MG63 (cell line): Measurements from ENCODE around the gene ARHGAP33. TPM values are rescaled to one million over a fixed set of nuclear protein-coding genes. Genes with fewer than 3 reads are reported as not detected.
"Not testable (repeated sequence)": the region's sequence is repeated elsewhere in the genome, so short reads cannot be mapped to it uniquely, and the experiment has no call there.

Experiments
- DNase-seq: peaks from one replicate; pipeline ENCODE4 v3.0.0-alpha.2; 2020
- H3K27me3 ChIP-seq: fragments of 250-450 bp; sonication (Bioruptor Pico); 2 replicates; pipeline ENCODE4 v1.5.1; 2020; ENCODE audit warnings: mild to moderate bottlenecking, moderate library complexity
- H3K36me3 ChIP-seq: fragments of 250-450 bp; sonication (Bioruptor Pico); 2 replicates; pipeline ENCODE4 v1.5.1; 2020; ENCODE audit warnings: mild to moderate bottlenecking, moderate library complexity
- H3K4me3 ChIP-seq: fragments of 250-450 bp; sonication (Bioruptor Pico); 2 replicates; pipeline ENCODE4 v1.5.1; 2020; ENCODE audit warnings: mild to moderate bottlenecking, moderate library complexity
- H3K9me3 ChIP-seq: fragments of 250-450 bp; sonication (Bioruptor Pico); 2 replicates; pipeline ENCODE4 v1.5.1; 2020; ENCODE audit warnings: mild to moderate bottlenecking, moderate library complexity
- total RNA-seq: library from RNA; depleted of rRNA; stranded (reverse); fragments of >200 nt; shearing (Covaris generic); gene quantifications from 2 replicates; pipeline ENCODE4 v1.2.3, GENCODE V29; 2014; ENCODE audit warnings: low replicate concordance

ARHGAP33 gene
- total RNA-seq, 1 experiment from 2014 or later, result 1.6 TPM

- no peaks in the 10 kb centered on the region for H3K9me3 ChIP-seq
- H3K4me3 ChIP-seq, result no peak overlapping the region
- peaks cover 60% of the 10 kb centered on the region for H3K36me3 ChIP-seq
- no peaks in the 10 kb centered on the region for H3K27me3 ChIP-seq
- DNase-seq, result no peak
Measured at GRCh38 chr19:35764432-35765315, 10.7 kb upstream of the ARHGAP33 start.

- Histone ChIP-seq H3K36me3 (peaks cover 44% of the 10 kb centered on the region), H3K27me3 (no peaks in the 10 kb centered on the region)
- no peak for DNase-seq
Measured at GRCh38 chr19:35766571-35767104, 8.7 kb upstream of the ARHGAP33 start.

GRCh38 chr19:35767288-35768081 is 7.9 kb upstream of the ARHGAP33 start:
- no peak for DNase-seq
- Histone ChIP-seq H3K4me3 (no peak overlapping the region), H3K9me3 (no peaks in the 10 kb centered on the region), H3K27me3 (no peaks in the 10 kb centered on the region), H3K36me3 (peaks cover 37% of the 10 kb centered on the region)

More at GRCh38 chr19:35766571-35767104, 8.7 kb upstream of the ARHGAP33 start:
- Histone ChIP-seq H3K4me3 (no peak overlapping the region), H3K9me3 (no peaks in the 10 kb centered on the region)

- Histone ChIP-seq H3K9me3 (no peaks in the 10 kb centered on the region), H3K36me3 (peaks cover 37% of the 10 kb centered on the region), H3K27me3 (no peaks in the 10 kb centered on the region), H3K4me3 (no peak overlapping the region)
- DNase-seq, result no peak
Measured at GRCh38 chr19:35768082-35768421, 7.3 kb upstream of the ARHGAP33 start.

GRCh38 chr19:35772362-35772761 is 3.0 kb upstream of the ARHGAP33 start:
- not testable (repeated sequence) for H3K27me3 ChIP-seq, DNase-seq, H3K4me3 ChIP-seq, H3K9me3 ChIP-seq
- peaks cover 18% of the 10 kb centered on the region for H3K36me3 ChIP-seq

GRCh38 chr19:35773020-35773806 is 2.2 kb upstream of the ARHGAP33 start:
- Histone ChIP-seq H3K27me3 (no peaks in the 10 kb centered on the region), H3K4me3 (no peak overlapping the region), H3K9me3 (no peaks in the 10 kb centered on the region), H3K36me3 (peaks cover 9% of the 10 kb centered on the region)
- no peak for DNase-seq

GRCh38 chr19:35774274-35775045 is 904 bp upstream of the ARHGAP33 start:
- H3K4me3 ChIP-seq, result peak overlapping the region; percentile 66
- H3K36me3 ChIP-seq, result peaks cover 4% of the 10 kb centered on the region
- DNase-seq, result no peak
- no peaks in the 10 kb centered on the region for H3K9me3 ChIP-seq
- no peaks in the 10 kb centered on the region for H3K27me3 ChIP-seq

GRCh38 chr19:35775046-35775297 is 392 bp upstream of the ARHGAP33 start:
- no peak for DNase-seq
- H3K27me3 ChIP-seq, result no peaks in the 10 kb centered on the region
- H3K9me3 ChIP-seq, result no peaks in the 10 kb centered on the region
- H3K36me3 ChIP-seq, result peaks cover under 1% of the 10 kb centered on the region
- peak overlapping the region; percentile 66 for H3K4me3 ChIP-seq

- H3K9me3 ChIP-seq, result no peaks in the 10 kb centered on the region
- H3K27me3 ChIP-seq, result no peaks in the 10 kb centered on the region
- no peak for DNase-seq
- H3K4me3 ChIP-seq, result peak overlapping the region; percentile 66
- no peaks in the 10 kb centered on the region; the same call in 1 of the 2 replicates for H3K36me3 ChIP-seq
Measured at GRCh38 chr19:35776102-35776788, 881 bp downstream of the ARHGAP33 start.

- no peak for DNase-seq
- Histone ChIP-seq H3K4me3 (no peak overlapping the region), H3K36me3 (peaks cover under 1% of the 10 kb centered on the region), H3K9me3 (no peaks in the 10 kb centered on the region), H3K27me3 (no peaks in the 10 kb centered on the region)
Measured at GRCh38 chr19:35777086-35777841, 1.9 kb downstream of the ARHGAP33 start.

- H3K4me3 ChIP-seq, result no peak overlapping the region
- H3K36me3 ChIP-seq, result peaks cover 3% of the 10 kb centered on the region
- no peaks in the 10 kb centered on the region for H3K27me3 ChIP-seq
- no peak for DNase-seq
- H3K9me3 ChIP-seq, result no peaks in the 10 kb centered on the region
Measured at GRCh38 chr19:35777961-35778360, 2.6 kb downstream of the ARHGAP33 start.

- peaks cover 3% of the 10 kb centered on the region for H3K36me3 ChIP-seq
- no peaks in the 10 kb centered on the region for H3K9me3 ChIP-seq
- H3K27me3 ChIP-seq, result no peaks in the 10 kb centered on the region
- H3K4me3 ChIP-seq, result no peak overlapping the region
- DNase-seq, result no peak
Measured at GRCh38 chr19:35779033-35779432, 3.7 kb downstream of the ARHGAP33 start.

- H3K4me3 ChIP-seq, result no peak overlapping the region
- no peaks in the 10 kb centered on the region for H3K9me3 ChIP-seq
- no peaks in the 10 kb centered on the region for H3K27me3 ChIP-seq
- DNase-seq, result no peak
- H3K36me3 ChIP-seq, result peaks cover 3% of the 10 kb centered on the region
Measured at GRCh38 chr19:35780058-35780457, 4.7 kb downstream of the ARHGAP33 start.

GRCh38 chr19:35780717-35781116 is 5.4 kb downstream of the ARHGAP33 start:
- H3K9me3 ChIP-seq, result no peaks in the 10 kb centered on the region
- DNase-seq, result no peak
- peaks cover 3% of the 10 kb centered on the region for H3K36me3 ChIP-seq
- H3K27me3 ChIP-seq, result no peaks in the 10 kb centered on the region
- no peak overlapping the region for H3K4me3 ChIP-seq

- Histone ChIP-seq H3K9me3 (no peaks in the 10 kb centered on the region), H3K27me3 (no peaks in the 10 kb centered on the region), H3K4me3 (no peak overlapping the region), H3K36me3 (peaks cover 3% of the 10 kb centered on the region)
- no peak for DNase-seq
Measured at GRCh38 chr19:35781650-35782049, 6.3 kb downstream of the ARHGAP33 start.
